H9 (cell line): ENCODE data around the gene ARHGEF1. TPM values are rescaled to one million over a fixed set of nuclear protein-coding genes. Genes with fewer than 3 reads are reported as not detected.

Source experiments
- DNase-seq: peaks from one replicate; pipeline ENCODE4 v3.0.0-alpha.2; 2017
- H2AFZ ChIP-seq: one replicate; pipeline ENCODE4 v1.6.1; 2013; ENCODE audit warnings: mild to moderate bottlenecking, low read length, control low read depth, moderate library complexity
- H2AK5ac ChIP-seq: 2 replicates; pipeline ENCODE4 v1.6.1; 2013; ENCODE audit warnings: low read length, control low read depth, mixed read lengths; ENCODE audit not compliant: insufficient read length
- H2BK120ac ChIP-seq: one replicate; pipeline ENCODE4 v1.6.1; 2013; ENCODE audit warnings: low read depth, mild to moderate bottlenecking, low read length, control low read depth, inconsistent platforms; ENCODE audit not compliant: poor library complexity, severe bottlenecking
- H2BK12ac ChIP-seq: 2 replicates; pipeline ENCODE4 v1.6.1; 2013; ENCODE audit warnings: low read length, control low read depth, mixed read lengths, low read depth; ENCODE audit not compliant: insufficient read length
- H2BK15ac ChIP-seq: 2 replicates; pipeline ENCODE4 v1.6.1; 2013; ENCODE audit warnings: low read depth, low read length, control low read depth
- H2BK20ac ChIP-seq: one replicate; pipeline ENCODE4 v1.6.1; 2013; ENCODE audit warnings: low read depth, mild to moderate bottlenecking, low read length, control low read depth, inconsistent platforms; ENCODE audit not compliant: poor library complexity, severe bottlenecking
- H2BK5ac ChIP-seq: 2 replicates; pipeline ENCODE4 v1.6.1; 2013; ENCODE audit warnings: low read length, control low read depth, mixed read lengths; ENCODE audit not compliant: insufficient read length
- H3K14ac ChIP-seq: 2 replicates; pipeline ENCODE4 v1.6.1; 2013; ENCODE audit warnings: low read length, control low read depth; ENCODE audit not compliant: insufficient read depth
- H3K18ac ChIP-seq: 2 replicates; pipeline ENCODE4 v1.6.1; 2013; ENCODE audit warnings: low read depth, mild to moderate bottlenecking, mixed read lengths, low read length, control low read depth; ENCODE audit not compliant: insufficient read length
- H3K23ac ChIP-seq: 2 replicates; pipeline ENCODE4 v1.6.1; 2013; ENCODE audit warnings: low read length, control low read depth, mixed read lengths, low read depth; ENCODE audit not compliant: insufficient read length
- H3K23me2 ChIP-seq: 2 replicates; pipeline ENCODE4 v1.6.1; 2013; ENCODE audit warnings: low read depth, mild to moderate bottlenecking, mixed read lengths, low read length, control low read depth; ENCODE audit not compliant: insufficient read length, poor library complexity, severe bottlenecking
- H3K27ac ChIP-seq: 2 replicates; pipeline ENCODE4 v1.5.1; 2013; ENCODE audit warnings: low read length, control low read depth, mixed read lengths, low read depth; ENCODE audit not compliant: insufficient read length
- H3K27me3 ChIP-seq: 2 replicates; pipeline ENCODE4 v1.6.1; 2013; ENCODE audit warnings: low read length, control low read depth, inconsistent platforms; ENCODE audit not compliant: insufficient read depth
- H3K4ac ChIP-seq: 2 replicates; pipeline ENCODE4 v1.6.1; 2013; ENCODE audit warnings: low read depth, mild to moderate bottlenecking, control low read depth, inconsistent platforms, low read length, moderate library complexity
- H3K4me1 ChIP-seq: 2 replicates; pipeline ENCODE4 v1.6.1; 2013; ENCODE audit warnings: low read length, control low read depth, inconsistent platforms; ENCODE audit not compliant: insufficient read depth
- H3K4me2 ChIP-seq: 2 replicates; pipeline ENCODE4 v1.6.1; 2013; ENCODE audit warnings: low read length, control low read depth, mixed read lengths; ENCODE audit not compliant: insufficient read length, insufficient read depth
- H3K56ac ChIP-seq: 2 replicates; pipeline ENCODE4 v1.6.1; 2013; ENCODE audit warnings: low read depth, mild to moderate bottlenecking, mixed read lengths, low read length, control low read depth; ENCODE audit not compliant: insufficient read length
- H3K79me1 ChIP-seq: 2 replicates; pipeline ENCODE4 v1.6.1; 2013; ENCODE audit warnings: low read depth, mild to moderate bottlenecking, moderate library complexity, low read length, control low read depth, inconsistent platforms; ENCODE audit not compliant: insufficient read depth, poor library complexity, severe bottlenecking
- H3K79me2 ChIP-seq: 2 replicates; pipeline ENCODE4 v1.6.1; 2013; ENCODE audit warnings: low read length, control low read depth, inconsistent platforms; ENCODE audit not compliant: insufficient read depth
- H3K9ac ChIP-seq: 2 replicates; pipeline ENCODE4 v1.6.1; 2013; ENCODE audit warnings: low read length, control low read depth, mixed read lengths; ENCODE audit not compliant: insufficient read length; ENCODE audit errors: extremely low read depth
- H3K9me3 ChIP-seq: one replicate; pipeline ENCODE4 v1.6.1; 2013; ENCODE audit warnings: low read depth, low read length, inconsistent platforms; ENCODE audit not compliant: control insufficient read depth
- H3T11ph ChIP-seq: one replicate; pipeline ENCODE4 v1.6.1; 2013; ENCODE audit warnings: mild to moderate bottlenecking, low read length, control low read depth, inconsistent platforms
- H4K20me1 ChIP-seq: one replicate; pipeline ENCODE4 v1.6.1; 2013; ENCODE audit not compliant: control insufficient read depth, insufficient read length, insufficient read depth
- H4K5ac ChIP-seq: 2 replicates; pipeline ENCODE4 v1.6.1; 2013; ENCODE audit warnings: low read depth, mild to moderate bottlenecking, mixed read lengths, low read length, control low read depth; ENCODE audit not compliant: insufficient read length
- H4K8ac ChIP-seq: replicated peaks from 2 replicates; pipeline ENCODE4 v1.6.1; 2013; ENCODE audit warnings: low read length, control low read depth, mixed read lengths, low read depth; ENCODE audit not compliant: insufficient read length
- H4K91ac ChIP-seq: 2 replicates; pipeline ENCODE4 v1.6.1; 2013; ENCODE audit warnings: low read depth, mild to moderate bottlenecking, moderate library complexity, mixed read lengths, low read length, control low read depth; ENCODE audit not compliant: insufficient read length
- H3K27ac Mint-ChIP-seq, 3 experiments: 2 replicates in 2 of 3; 3 replicates in 1 of 3; pipeline ENCODE4 v1.8.0; 2020 to 2021; ENCODE audit warnings: mixed read lengths in 3 of 3, mild to moderate bottlenecking in 1 of 3, moderate library complexity in 1 of 3
- H3K27me3 Mint-ChIP-seq: 2 replicates; pipeline ENCODE4 v1.8.0; 2021; ENCODE audit warnings: low read depth, mild to moderate bottlenecking, moderate library complexity, mixed read lengths
- H3K36me3 Mint-ChIP-seq, 3 experiments: 2 replicates in 2 of 3; 3 replicates in 1 of 3; pipeline ENCODE4 v1.8.0; 2020 to 2021; ENCODE audit warnings: low read depth in 3 of 3, mixed read lengths in 3 of 3; ENCODE audit not compliant: insufficient read depth in 1 of 3
- H3K4me1 Mint-ChIP-seq, 2 experiments: 2 replicates each; pipeline ENCODE4 v1.8.0; 2020; ENCODE audit warnings: mixed read lengths in 2 of 2
- H3K4me3 Mint-ChIP-seq, 2 experiments: 2 replicates in 1 of 2; 3 replicates in 1 of 2; pipeline ENCODE4 v1.8.0; 2020 to 2021; ENCODE audit warnings: mild to moderate bottlenecking in 2 of 2, mixed read lengths in 2 of 2, moderate library complexity in 1 of 2
- H3K9me3 Mint-ChIP-seq, 2 experiments: 2 replicates in 1 of 2; 3 replicates in 1 of 2; pipeline ENCODE4 v1.8.0; 2020; ENCODE audit warnings: mild to moderate bottlenecking in 2 of 2, mixed read lengths in 2 of 2, moderate library complexity in 1 of 2
- CTCF ChIP-seq: fragments of 200-600 bp; sonication (generic); conservative IDR thresholded peaks from 3 replicates; pipeline ENCODE4 v1.8.0; 2021; ENCODE audit warnings: antibody characterized with exemption, mild to moderate bottlenecking
- WGBS: extraction: QIAGEN DNeasy Blood & Tissue Kit; methylation state at CpG from one replicate; pipeline ENCODE4 v1.1.7; 2013; ENCODE audit warnings: missing lambda C conversion rate, low lambda C conversion rate, mixed read lengths; ENCODE audit not compliant: insufficient read length; ENCODE audit errors: extremely low coverage; 5-methylcytosine and 5-hydroxymethylcytosine counted together
- total RNA-seq: library from RNA; stranded (reverse); gene quantifications from 2 replicates; pipeline ENCODE4 v1.2.1, GENCODE V29; 2021

ARHGEF1 gene
- total RNA-seq, 1 experiment from 2014 or later = 50.3 TPM

GRCh38 chr19:41877916-41878905, 4.8 kb upstream of the ARHGEF1 start:
- H3K9me3 Mint-ChIP-seq = no peaks in the 10 kb centered on the region
- H3K18ac ChIP-seq = no peak overlapping the region
- no peak overlapping the region for H2BK12ac ChIP-seq
- H3K23me2 ChIP-seq = peaks cover 8% of the 10 kb centered on the region
- H3K4me3 Mint-ChIP-seq = no peak overlapping the region
- no peak overlapping the region; a peak in 1 of 7 replicates for H3K27ac Mint-ChIP-seq
- no peak overlapping the region for H2AK5ac ChIP-seq
- no peak overlapping the region for H4K8ac ChIP-seq
- no peak overlapping the region for H3T11ph ChIP-seq
- H3K27ac ChIP-seq = no peak overlapping the region
- H3K4me1 Mint-ChIP-seq = peaks cover 8 to 23% of the 10 kb centered on the region in 2 experiments
- no peak overlapping the region for H2BK15ac ChIP-seq
- no peak for DNase-seq
- no peak overlapping the region for H4K5ac ChIP-seq
- no peak overlapping the region for H3K23ac ChIP-seq
- H3K79me1 ChIP-seq = no peaks in the 10 kb centered on the region
- H3K27me3 Mint-ChIP-seq = peaks cover 47% of the 10 kb centered on the region
- no peaks in the 10 kb centered on the region; the same call in 1 of the 2 replicates for H3K27me3 ChIP-seq
- TF ChIP-seq CTCF = no peak
- no CpG with 5 or more reads among the region's 17 CpGs for WGBS
- no peak overlapping the region for H3K56ac ChIP-seq
- no peaks in the 10 kb centered on the region for H3K36me3 Mint-ChIP-seq
- no peak overlapping the region for H3K4ac ChIP-seq
- H2BK5ac ChIP-seq = no peak overlapping the region
- H3K9ac ChIP-seq = no peak overlapping the region
- H4K20me1 ChIP-seq = no peaks in the 10 kb centered on the region
- H2AFZ ChIP-seq = no peak overlapping the region
- H3K4me2 ChIP-seq = no peak overlapping the region
- H2BK20ac ChIP-seq = no peak overlapping the region
- H3K9me3 ChIP-seq = no peaks in the 10 kb centered on the region
- H3K79me2 ChIP-seq = no peaks in the 10 kb centered on the region
- H4K91ac ChIP-seq = no peak overlapping the region
- H3K4me1 ChIP-seq = no peaks in the 10 kb centered on the region
- H2BK120ac ChIP-seq = no peak overlapping the region
- no peak overlapping the region for H3K14ac ChIP-seq
